Lung (tissue), 12 donors: ENCODE data around the gene PRKCZ. TPM values are rescaled to one million over a fixed set of nuclear protein-coding genes. Genes with fewer than 3 reads are reported as not detected.
A peak's percentile ranks its signal among the peaks of the same experiment; 100 is the strongest.

Experiments
- ATAC-seq: fragments of 200-7000 bp; cut with Tn5 transposase; one replicate; pipeline ENCODE4 v1.9.1; 2020; ENCODE audit warnings: moderate number of reproducible peaks; ENCODE audit not compliant: insufficient read depth, low FRiP score
- DNase-seq, 3 donors: peaks; one replicate each; pipeline ENCODE4 v3.0.0-alpha.2; 2013 to 2017
- H3K27ac ChIP-seq, 2 donors: one replicate each; pipeline ENCODE4 v1.5.1; 2013; ENCODE audit warnings: mild to moderate bottlenecking in 2 of 2, moderate library complexity in 2 of 2, control low read depth in 1 of 2, inconsistent platforms in 1 of 2, low read depth in 1 of 2, low read length in 1 of 2
- H3K27me3 ChIP-seq, 3 donors: one replicate each; pipeline ENCODE4 v1.5.1; 2013; ENCODE audit warnings: low read length in 2 of 3; ENCODE audit not compliant: control insufficient read depth in 3 of 3, insufficient read depth in 3 of 3
- H3K36me3 ChIP-seq, 4 donors: one replicate each; pipeline ENCODE4 v1.5.1; 2013; ENCODE audit warnings: low read length in 4 of 4, mild to moderate bottlenecking in 1 of 4, moderate library complexity in 1 of 4; ENCODE audit not compliant: control insufficient read depth in 4 of 4, insufficient read depth in 4 of 4
- H3K4me1 ChIP-seq, 5 donors: one replicate each; pipeline ENCODE4 v1.5.1; 2013; ENCODE audit warnings: low read length in 5 of 5, mild to moderate bottlenecking in 2 of 5, moderate library complexity in 1 of 5; ENCODE audit not compliant: control insufficient read depth in 5 of 5, insufficient read depth in 5 of 5
- H3K4me3 ChIP-seq: one replicate; pipeline ENCODE4 v1.5.1; 2013; ENCODE audit warnings: mild to moderate bottlenecking, control low read depth, moderate library complexity
- H3K9ac ChIP-seq, 2 donors: one replicate each; pipeline ENCODE4 v1.5.1; 2013; ENCODE audit warnings: low read length in 2 of 2, control low read depth in 1 of 2; ENCODE audit not compliant: insufficient read depth in 1 of 2
- H3K9me3 ChIP-seq, 4 donors: one replicate each; pipeline ENCODE4 v1.5.1; 2013; ENCODE audit warnings: low read length in 3 of 4, mild to moderate bottlenecking in 1 of 4, moderate library complexity in 1 of 4; ENCODE audit not compliant: control insufficient read depth in 4 of 4, insufficient read depth in 3 of 4
- CTCF ChIP-seq: IDR thresholded peaks from 2 replicates; pipeline ENCODE4 v1.5.1; 2012; ENCODE audit warnings: mild to moderate bottlenecking; ENCODE audit errors: control extremely low read depth, extremely low read depth
- WGBS, 2 donors: extraction: QIAGEN DNeasy Blood & Tissue Kit; methylation state at CpG; one replicate each; pipeline ENCODE4 v1.1.7; 2013; 5-methylcytosine and 5-hydroxymethylcytosine counted together
- polyA plus RNA-seq, 2 donors: library from polyadenylated mRNA; stranded (reverse); fragments of 200-250 nt; gene quantifications; one replicate each; pipeline ENCODE4 v1.2.1, GENCODE V29; 2013
- total RNA-seq, 2 donors: library from RNA; depleted of rRNA in 1 of 2; stranded (reverse); fragments of >200 nt in 1 of 2; gene quantifications; one replicate each; pipeline ENCODE4 v1.2.1, GENCODE V29; 2014 to 2021
- donor health status: control.
- donor health status: control.
- donor health status: Bipolar disorder and iron deficiency.
- donor health status: healthy.
- donor health status: DM: yes; HTN: yes; CAD: no.

Gene PRKCZ
- total and polyA plus RNA-seq, 4 donors: 55.2 to 149 (median 117) TPM

GRCh38 chr1:2043886-2044285, 6.3 kb upstream of the PRKCZ start:
- Histone ChIP-seq H3K4me3 (no peak overlapping the region), H3K36me3 (no peaks in the 10 kb centered on the region), H3K9ac (peak overlapping the region in 1 of 2 donors; percentile 47), H3K9me3 (no peaks in the 10 kb centered on the region), H3K27me3 (peaks cover 0 to 2% (median 0%) of the 10 kb centered on the region in 3 donors), H3K27ac (no peak overlapping the region), H3K4me1 (peaks cover 0 to 23% (median 8%) of the 10 kb centered on the region in 5 donors)
- WGBS, 2 donors: 95% methylated on average over 4 of the region's 4 CpGs
- TF ChIP-seq CTCF: no peak
- no peak for ATAC-seq
- DNase-seq: no peak

- peak; percentile 85 for TF ChIP-seq CTCF
- no peak overlapping the region for H3K4me3 ChIP-seq
- ATAC-seq (peak; percentile 80), DNase-seq (peak; percentile 77 to 86 (median 84))
- no peaks in the 10 kb centered on the region for H3K36me3 ChIP-seq
- H3K27ac ChIP-seq: no peak overlapping the region
- no peak overlapping the region for H3K9ac ChIP-seq
- H3K27me3 ChIP-seq: peaks cover 0 to 8% (median 5%) of the 10 kb centered on the region in 3 donors
- peaks cover 0 to 23% (median 8%) of the 10 kb centered on the region in 5 donors for H3K4me1 ChIP-seq
- no peaks in the 10 kb centered on the region for H3K9me3 ChIP-seq
- WGBS, 2 donors: 10% methylated on average over 70 to 75 of the region's 75 CpGs
Measured at GRCh38 chr1:2044510-2045319, 5.5 kb upstream of the PRKCZ start.

- no peak for TF ChIP-seq CTCF
- Histone ChIP-seq H3K9ac (no peak overlapping the region), H3K9me3 (no peaks in the 10 kb centered on the region), H3K4me3 (no peak overlapping the region), H3K27me3 (peaks cover 0 to 9% (median 6%) of the 10 kb centered on the region in 3 donors), H3K27ac (no peak overlapping the region), H3K36me3 (no peaks in the 10 kb centered on the region), H3K4me1 (peaks cover 0 to 24% (median 9%) of the 10 kb centered on the region in 5 donors)
- ATAC-seq (no peak), DNase-seq (peak; percentile 70 to 93 (median 87))
- WGBS, 2 donors: 64 to 69% methylated on average over 15 of the region's 15 CpGs
Measured at GRCh38 chr1:2045468-2046173, 4.6 kb upstream of the PRKCZ start.
